HG02943 (cell line): ENCODE measurements around the gene ADCY3.

Experiments
- ATAC-seq: cut with Tn5 transposase; IDR thresholded peaks from one replicate; pipeline ENCODE4 v1.9.1; 2021; ENCODE audit warnings: mild to moderate bottlenecking, low read depth, moderate library complexity; ENCODE audit not compliant: unreplicated experiment

ADCY3 gene

DNA sequence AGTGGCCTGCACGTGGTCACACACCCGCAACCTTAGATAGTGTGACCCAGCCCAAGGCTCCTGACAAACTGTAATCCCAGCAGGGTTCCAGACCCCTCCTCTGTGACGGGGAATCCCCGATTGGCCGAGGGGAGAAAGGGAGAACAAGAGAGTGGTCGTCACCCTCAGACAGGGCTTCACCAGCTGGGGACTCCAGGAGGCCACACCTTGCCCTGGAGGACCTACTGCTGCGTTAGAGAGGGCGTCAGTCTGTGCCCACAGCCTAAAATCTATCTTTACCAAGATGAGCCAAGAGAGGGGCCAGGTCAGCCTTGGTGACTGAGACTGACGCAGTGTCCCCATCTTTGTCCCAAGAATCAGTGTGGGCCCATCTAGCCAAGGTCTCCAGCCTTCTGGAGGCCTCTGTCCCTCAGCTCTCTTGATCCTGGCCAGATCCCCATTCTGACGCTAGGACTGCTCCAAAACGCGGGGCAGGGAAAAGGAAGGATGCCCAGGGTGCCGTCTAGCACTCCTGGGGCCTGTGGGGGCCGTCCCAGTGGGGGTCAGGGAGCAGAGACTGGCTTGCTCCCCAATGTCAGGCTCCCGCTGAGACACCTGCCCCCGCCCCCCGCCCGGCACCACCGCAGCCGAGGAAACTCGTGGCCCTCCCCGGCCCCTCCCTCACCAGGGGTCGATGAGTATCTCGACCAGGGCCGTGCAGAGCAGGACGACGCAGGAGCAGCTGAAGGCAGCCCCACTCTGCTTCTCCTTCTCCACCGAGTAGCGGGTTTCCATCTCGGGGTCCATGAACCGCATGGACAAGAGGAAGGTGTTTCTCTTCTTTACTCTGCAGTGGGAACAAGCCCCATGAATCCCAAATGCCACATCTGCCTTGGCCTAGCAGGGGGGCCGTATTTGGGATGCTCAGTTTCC is 86.0 kb downstream of the ADCY3 start:
- no peak for ATAC-seq

- no peak for ATAC-seq
These were observed 86.9 kb downstream of the ADCY3 start for GRCh38 chr2:24832931-24833701.

- ATAC-seq: no peak
These were observed 87.5 kb downstream of the ADCY3 start for GRCh38 chr2:24832521-24832920.

DNA sequence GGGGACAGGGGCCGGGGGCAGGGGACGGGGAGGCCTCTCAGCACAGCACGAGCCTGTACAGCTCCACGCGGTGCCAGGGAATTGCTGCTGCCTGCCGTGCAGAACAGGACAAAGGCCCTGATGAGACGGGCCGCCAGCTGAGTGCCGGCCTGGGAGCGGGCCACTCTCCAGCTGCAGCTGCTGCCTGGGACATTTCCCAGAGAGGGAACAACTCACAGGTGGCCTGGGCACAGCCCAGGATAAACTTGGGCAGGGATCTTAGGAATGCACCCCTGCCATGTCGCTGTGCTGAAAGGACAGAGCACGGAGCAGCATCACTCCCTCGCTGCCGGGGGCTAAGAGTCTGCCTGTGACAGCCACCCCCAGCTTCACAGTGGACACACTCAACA is 88.0 kb downstream of the ADCY3 start:
- no peak for ATAC-seq

GRCh38 chr2:24831221-24832072 is 88.6 kb downstream of the ADCY3 start:
- ATAC-seq: no peak

- no peak for ATAC-seq
These were observed 89.3 kb downstream of the ADCY3 start for GRCh38 chr2:24830786-24831185.

DNA sequence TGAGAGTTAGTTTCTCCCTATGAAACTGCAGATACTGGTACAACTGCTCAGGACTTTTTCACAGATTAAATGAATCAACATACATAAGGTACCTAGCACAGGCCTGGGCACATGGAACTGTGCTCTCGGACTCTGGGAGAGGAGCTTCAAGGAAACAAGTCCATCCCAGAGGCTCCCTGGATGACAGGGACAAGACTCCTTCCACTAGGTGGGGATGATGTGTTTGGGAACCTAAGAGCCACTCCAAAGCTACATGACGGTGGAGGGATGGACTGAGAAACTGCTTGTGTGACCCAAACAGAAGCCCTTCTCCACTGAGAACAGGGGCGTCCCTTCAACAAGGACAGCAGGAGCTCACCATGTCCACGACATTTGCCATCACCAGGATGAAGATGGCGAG is 89.7 kb downstream of the ADCY3 start:
- no peak for ATAC-seq

GRCh38 chr2:24828238-24828996 is 91.6 kb downstream of the ADCY3 start:
- ATAC-seq: no peak

DNA sequence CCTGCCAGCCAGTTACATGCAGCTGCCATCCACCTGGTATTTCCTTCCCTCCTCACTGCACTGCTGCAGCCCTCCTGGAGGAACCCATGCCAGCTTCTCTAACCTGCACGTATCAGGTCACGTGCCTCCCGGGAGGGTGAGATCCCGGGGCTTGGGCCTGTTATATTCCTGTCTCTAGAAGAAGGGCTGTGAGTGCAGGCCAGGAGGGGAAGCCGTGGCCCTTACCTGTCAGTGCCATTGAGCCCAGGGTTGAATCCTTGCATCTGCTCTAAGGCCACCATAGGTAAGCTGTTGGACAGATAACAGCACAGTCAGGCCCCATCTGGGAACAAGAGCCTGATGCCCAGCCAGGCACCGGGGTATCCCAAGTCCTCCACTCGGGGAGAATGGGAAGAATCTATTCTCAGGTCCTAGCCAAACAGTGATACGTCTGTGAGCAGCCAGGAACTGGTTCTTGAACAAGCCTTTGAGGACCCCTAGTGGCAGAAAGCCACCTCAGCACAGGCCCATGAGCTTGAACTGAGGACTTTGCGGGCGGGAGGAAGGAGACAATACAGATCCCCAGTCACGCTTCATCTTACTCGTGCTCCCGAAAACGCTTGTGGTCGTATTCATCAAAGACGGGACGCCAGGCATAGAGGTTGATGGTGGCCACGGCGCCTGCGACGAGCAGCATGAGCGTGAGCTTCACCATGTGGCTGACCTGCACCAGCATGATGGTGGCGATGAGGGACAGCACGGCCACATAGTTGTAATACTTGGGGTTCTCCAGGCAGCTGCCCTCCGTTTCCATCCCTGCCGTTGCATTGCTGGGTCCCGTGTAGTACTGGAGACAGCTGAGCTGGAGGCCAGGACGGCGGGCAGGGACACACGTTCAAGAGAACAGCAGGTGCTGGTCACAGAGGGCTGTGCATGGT is 92.5 kb downstream of the ADCY3 start:
- no peak for ATAC-seq

DNA sequence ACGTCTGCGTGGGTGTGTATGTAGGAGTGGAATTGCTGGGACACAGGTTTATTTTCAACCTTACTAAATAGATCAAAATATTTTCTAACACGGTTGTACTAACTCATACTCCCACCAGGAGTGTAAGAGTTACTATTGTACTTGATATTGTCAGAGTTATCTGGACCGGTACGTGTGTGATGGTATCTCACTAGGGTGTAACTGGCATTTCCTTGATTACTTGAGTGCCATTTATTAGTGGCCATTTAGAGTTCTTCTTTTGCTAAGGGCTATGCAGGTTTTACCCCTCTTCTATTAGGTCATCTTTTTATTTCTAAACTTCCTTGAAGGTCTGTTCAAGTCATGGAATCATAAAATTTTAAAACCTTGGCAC is 93.3 kb downstream of the ADCY3 start:
- no peak for ATAC-seq

- ATAC-seq: no peak
These were observed 93.9 kb downstream of the ADCY3 start for GRCh38 chr2:24825883-24826772.

- ATAC-seq: no peak
These were observed 94.8 kb downstream of the ADCY3 start for GRCh38 chr2:24824966-24825882.

DNA sequence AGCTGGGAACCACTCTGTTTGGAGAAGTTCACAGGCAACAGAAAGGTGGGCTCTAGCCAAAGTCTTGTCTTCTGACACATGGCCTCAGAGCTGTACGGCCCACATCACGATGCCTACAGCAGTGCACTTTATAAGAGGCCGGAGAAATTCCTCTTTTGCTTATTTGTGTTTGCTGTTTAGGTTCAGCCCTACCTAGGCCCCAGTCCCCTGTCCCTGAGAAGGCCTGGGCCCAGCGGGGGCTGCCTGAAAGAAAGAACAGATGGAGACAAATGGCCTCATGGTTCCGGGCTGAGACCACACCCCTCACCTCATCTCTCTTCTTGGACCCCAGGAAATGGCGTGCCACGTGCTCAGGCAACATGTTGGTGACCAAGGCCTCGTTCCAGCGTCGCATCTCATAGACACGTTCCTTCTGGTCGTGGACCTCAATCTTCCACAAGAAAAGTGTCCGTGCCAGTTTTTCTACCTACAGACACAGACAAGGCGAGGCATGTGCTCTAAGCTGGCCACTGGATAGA is 95.9 kb downstream of the ADCY3 start:
- ATAC-seq: no peak

- no peak for ATAC-seq
These were observed 97.9 kb downstream of the ADCY3 start for GRCh38 chr2:24822049-24822706.

- no peak for ATAC-seq
These were observed 98.6 kb downstream of the ADCY3 start for GRCh38 chr2:24821433-24821891.
